C4-2B (cell line): Measurements from ENCODE around the gene PCLO.

Source experiments
- H3K27ac ChIP-seq: fragments of 450-650 bp; 2 replicates; pipeline ENCODE4 v1.5.1; 2017
- ZFX ChIP-seq: fragments of 450-650 bp; IDR thresholded peaks from 2 replicates; pipeline ENCODE4 v1.6.1; 2017
- TF ChIP-seq, protein P1 (sequence below): fragments of 450-650 bp; conservative IDR thresholded peaks from 2 replicates; pipeline ENCODE4 v1.5.1; 2017; ENCODE audit warnings: mild to moderate bottlenecking

The PCLO gene

DNA sequence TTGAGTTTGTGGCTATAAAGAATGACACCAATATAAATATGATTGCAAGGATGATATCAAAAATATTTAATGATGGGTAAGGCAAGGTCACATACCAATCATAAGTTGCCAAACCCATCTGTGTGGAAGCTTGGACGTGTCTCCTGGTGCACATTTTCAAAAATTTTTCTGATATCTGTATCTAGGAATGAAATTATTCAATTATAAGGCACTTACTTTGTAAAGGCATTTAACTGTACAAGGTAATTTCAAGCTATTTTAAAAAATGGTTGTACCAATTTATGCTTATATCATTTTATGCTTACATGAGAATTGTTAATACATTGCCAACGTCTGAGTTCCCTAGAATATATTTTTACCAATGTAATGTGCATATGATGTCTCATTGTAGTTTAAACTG lies 412.7 kb downstream of the PCLO start:
- no peak overlapping the region for H3K27ac ChIP-seq
- TF ChIP-seq, protein P1, sequence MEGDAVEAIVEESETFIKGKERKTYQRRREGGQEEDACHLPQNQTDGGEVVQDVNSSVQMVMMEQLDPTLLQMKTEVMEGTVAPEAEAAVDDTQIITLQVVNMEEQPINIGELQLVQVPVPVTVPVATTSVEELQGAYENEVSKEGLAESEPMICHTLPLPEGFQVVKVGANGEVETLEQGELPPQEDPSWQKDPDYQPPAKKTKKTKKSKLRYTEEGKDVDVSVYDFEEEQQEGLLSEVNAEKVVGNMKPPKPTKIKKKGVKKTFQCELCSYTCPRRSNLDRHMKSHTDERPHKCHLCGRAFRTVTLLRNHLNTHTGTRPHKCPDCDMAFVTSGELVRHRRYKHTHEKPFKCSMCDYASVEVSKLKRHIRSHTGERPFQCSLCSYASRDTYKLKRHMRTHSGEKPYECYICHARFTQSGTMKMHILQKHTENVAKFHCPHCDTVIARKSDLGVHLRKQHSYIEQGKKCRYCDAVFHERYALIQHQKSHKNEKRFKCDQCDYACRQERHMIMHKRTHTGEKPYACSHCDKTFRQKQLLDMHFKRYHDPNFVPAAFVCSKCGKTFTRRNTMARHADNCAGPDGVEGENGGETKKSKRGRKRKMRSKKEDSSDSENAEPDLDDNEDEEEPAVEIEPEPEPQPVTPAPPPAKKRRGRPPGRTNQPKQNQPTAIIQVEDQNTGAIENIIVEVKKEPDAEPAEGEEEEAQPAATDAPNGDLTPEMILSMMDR: no peak

- H3K27ac ChIP-seq: no peak overlapping the region
- no peak for TF ChIP-seq ZFX
- TF ChIP-seq, protein P1: no peak
Measured at GRCh38 chr7:82745820-82746219, 416.9 kb downstream of the PCLO start.

- H3K27ac ChIP-seq: no peak overlapping the region
- TF ChIP-seq ZFX: no peak
- TF ChIP-seq, protein P1: no peak
Measured at GRCh38 chr7:82745117-82745516, 417.6 kb downstream of the PCLO start.

DNA sequence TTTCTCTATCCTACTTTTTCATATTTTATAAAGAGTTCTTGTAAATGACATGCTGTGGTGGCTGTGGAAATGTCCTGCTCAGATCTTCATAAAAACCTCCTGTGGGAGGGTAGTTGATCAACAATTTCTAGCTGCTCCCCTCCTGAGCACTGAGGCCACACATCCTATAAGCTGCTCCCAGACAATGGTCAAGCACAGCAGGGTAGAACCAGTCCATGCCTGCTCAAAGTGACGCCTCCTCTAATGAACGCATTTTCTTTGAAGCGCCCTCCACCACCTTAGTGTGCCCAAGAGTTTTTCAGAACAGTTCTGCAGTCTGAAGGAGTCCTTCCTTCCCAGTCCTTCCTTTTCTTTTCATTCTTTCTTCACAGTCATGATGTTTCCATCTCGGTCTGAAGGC lies 420.5 kb downstream of the PCLO start:
- TF ChIP-seq ZFX: no peak
- TF ChIP-seq, protein P1: no peak
- H3K27ac ChIP-seq: no peak overlapping the region

- H3K27ac ChIP-seq: no peak overlapping the region
- TF ChIP-seq ZFX: no peak
- TF ChIP-seq, protein P1: no peak
Measured at GRCh38 chr7:82741493-82741892, 421.2 kb downstream of the PCLO start.

DNA sequence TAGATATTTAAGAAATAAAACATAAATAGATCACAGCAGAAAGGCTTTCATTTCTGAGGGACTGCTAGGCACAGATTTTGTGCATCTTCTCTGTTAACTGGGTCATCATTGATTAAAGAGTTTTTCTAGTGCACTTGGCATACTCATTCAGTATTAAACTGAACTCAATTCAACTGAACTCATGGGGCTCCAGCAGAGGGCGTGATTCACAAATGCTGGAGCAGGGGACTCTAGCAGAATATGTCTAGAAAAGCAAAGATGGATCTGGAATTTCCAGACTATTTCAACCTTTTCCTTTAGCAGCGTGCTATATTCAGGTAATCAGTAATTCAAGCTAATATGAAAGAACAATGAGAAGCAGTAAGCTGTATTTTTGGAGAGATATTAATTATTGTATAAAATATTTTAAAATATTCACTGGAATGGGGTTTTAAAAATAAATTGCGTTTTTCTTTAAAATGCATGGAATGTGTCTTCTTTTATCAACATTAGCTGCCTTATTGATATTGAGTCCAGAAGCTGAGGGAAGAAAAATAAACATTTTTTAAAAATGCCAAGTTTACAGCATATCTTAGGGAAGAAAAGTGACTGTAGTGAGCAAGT lies 422.3 kb downstream of the PCLO start:
- no peak for TF ChIP-seq ZFX
- TF ChIP-seq, protein P1: peak; percentile 91
- no peak overlapping the region for H3K27ac ChIP-seq

- no peak overlapping the region for H3K27ac ChIP-seq
- no peak for TF ChIP-seq ZFX
- TF ChIP-seq, protein P1: no peak
Measured at GRCh38 chr7:82736633-82737032, 426.1 kb downstream of the PCLO start.
